ENCODE measurements around the gene PRTN3.
A peak's percentile ranks its signal among the peaks of the same experiment; 100 is the strongest.
"Not testable (repeated sequence)": the region's sequence is repeated elsewhere in the genome, so short reads cannot be mapped to it uniquely, and the experiment has no call there.

PRTN3 gene

GRCh38 chr19:868458-869244 lies 27.9 kb downstream of the PRTN3 start:
- DNase-seq, result no peak

GRCh38 chr19:869245-870177 lies 28.7 kb downstream of the PRTN3 start:
- DNase-seq, result no peak

- no peak for DNase-seq
Measured at GRCh38 chr19:870314-870713, 29.5 kb downstream of the PRTN3 start.

- DNase-seq, result peak; percentile 29
Measured at GRCh38 chr19:870963-871401, 30.2 kb downstream of the PRTN3 start.

GRCh38 chr19:871446-872265 lies 30.9 kb downstream of the PRTN3 start:
- no peak for DNase-seq

- DNase-seq, result peak; percentile 67
Measured at GRCh38 chr19:872266-872951, 31.6 kb downstream of the PRTN3 start.

GRCh38 chr19:873084-873483 lies 32.3 kb downstream of the PRTN3 start:
- no peak for DNase-seq

- no peak for DNase-seq
Measured at GRCh38 chr19:873561-874041, 32.8 kb downstream of the PRTN3 start.

- no peak for DNase-seq
Measured at GRCh38 chr19:875265-875879, 34.6 kb downstream of the PRTN3 start.

GRCh38 chr19:876089-876488 lies 35.3 kb downstream of the PRTN3 start:
- no peak for DNase-seq

GRCh38 chr19:876780-877314 lies 36.0 kb downstream of the PRTN3 start:
- DNase-seq, result no peak

GRCh38 chr19:877992-878660 lies 37.3 kb downstream of the PRTN3 start:
- DNase-seq, result not testable (repeated sequence)

GRCh38 chr19:878751-879561 lies 38.2 kb downstream of the PRTN3 start:
- DNase-seq, result not testable (repeated sequence)

GRCh38 chr19:879711-880438 lies 39.1 kb downstream of the PRTN3 start:
- no peak for DNase-seq

GRCh38 chr19:881385-882071 lies 40.7 kb downstream of the PRTN3 start:
- DNase-seq, result no peak

GRCh38 chr19:882871-883497 lies 42.2 kb downstream of the PRTN3 start:
- no peak for DNase-seq

GRCh38 chr19:883661-884211 lies 42.9 kb downstream of the PRTN3 start:
- DNase-seq, result no peak

Data from NCI-H1105 (cell line).